K562 (cell line): ENCODE results near the gene TNNT1. TPM values are rescaled to one million over a fixed set of nuclear protein-coding genes. Genes with fewer than 3 reads are reported as not detected.

Experiments used
- ATAC-seq: fragments of 200-7000 bp; cut with Tn5 transposase; 3 replicates; pipeline ENCODE4 v1.9.1; 2020; ENCODE audit warnings: moderate library complexity
- BruUV-seq: library from RNA; stranded (reverse); fragments of 400-500 nt; replicated peaks from 2 replicates; lab custom pipeline; 2021; lab: Mats Ljungman, UMichigan
- CTCF ChIA-PET: fragments of 300-600 bp; formaldehyde crosslinking; extraction: SDS; loops from one replicate; lab custom pipeline; 2021; ENCODE audit warnings: low intra/inter-chr PET ratio; lab: Yijun Ruan, JAX
- POLR2A ChIA-PET: fragments of 300-600, 350-650 bp; sonication (Branson Sonifier 250); formaldehyde crosslinking; extraction: SDS; loops from one replicate; lab custom pipeline; 2021; ENCODE audit warnings: antibody characterized with exemption, inconsistent platforms; lab: Yijun Ruan, JAX
- DNase-seq, 4 experiments: peaks; one replicate each; pipeline versions ENCODE4 v3.0.0 to v3.0.0-alpha.2; 2011 to 2018; ENCODE audit warnings: low spot score in 3 of 4, mixed read lengths in 3 of 4; ENCODE audit errors: extremely low read depth in 1 of 4
- FAIRE-seq: peaks from 2 replicates; lab custom pipeline; 2011; peaks lifted over from hg19 to GRCh38; lab: Jason Lieb, UNC
- H2AFZ ChIP-seq: 2 replicates; pipeline ENCODE4 v1.6.0; 2011; ENCODE audit warnings: low read depth, low read length, control low read depth, inconsistent platforms
- H3K27ac ChIP-seq: fragments of 200-600 bp; 3 replicates; pipeline ENCODE4 v1.8.0; 2011; ENCODE audit warnings: low read depth, mild to moderate bottlenecking, control low read depth, inconsistent platforms, low read length, moderate library complexity, mixed read lengths; ENCODE audit errors: extremely low read depth
- H3K27me3 ChIP-seq, 2 experiments: fragments of 300-600 bp in 1 of 2; 2 replicates in 1 of 2; 3 replicates in 1 of 2; pipeline versions ENCODE4 v1.6.0 to v1.8.0; 2011; ENCODE audit warnings: inconsistent platforms in 2 of 2, low read length in 2 of 2, mild to moderate bottlenecking in 1 of 2, mixed read lengths in 1 of 2, moderate library complexity in 1 of 2; ENCODE audit not compliant: control insufficient read depth in 2 of 2, insufficient read depth in 2 of 2
- H3K36me3 ChIP-seq: fragments of 300-600 bp; 3 replicates; pipeline ENCODE4 v1.8.0; 2011; ENCODE audit warnings: mild to moderate bottlenecking, low read length, inconsistent platforms; ENCODE audit not compliant: control insufficient read depth, insufficient read depth
- H3K4me1 ChIP-seq, 2 experiments: fragments of 200-600 bp in 1 of 2; replicated peaks in 1 of 2; 2 replicates in 1 of 2; 3 replicates in 1 of 2; pipeline versions ENCODE4 v1.5.1 to v1.8.0; 2011; ENCODE audit warnings: inconsistent platforms in 2 of 2, low read length in 2 of 2, mild to moderate bottlenecking in 1 of 2, mixed read lengths in 1 of 2, moderate library complexity in 1 of 2; ENCODE audit not compliant: control insufficient read depth in 2 of 2, insufficient read depth in 2 of 2
- H3K4me2 ChIP-seq: 2 replicates; pipeline ENCODE4 v1.6.1; 2011; ENCODE audit warnings: low read length, control low read depth, inconsistent platforms, mixed read lengths; ENCODE audit not compliant: insufficient read depth
- H3K4me3 ChIP-seq: fragments of 200-600 bp; sonication (generic), shearing (Covaris generic); 2 replicates; pipeline ENCODE4 v1.5.1; 2016; ENCODE audit warnings: control low read depth, inconsistent platforms
- H3K79me2 ChIP-seq: fragments of 200-600 bp; 3 replicates; pipeline ENCODE4 v1.8.0; 2011; ENCODE audit warnings: low read length, inconsistent platforms; ENCODE audit not compliant: control insufficient read depth, insufficient read depth
- H3K9ac ChIP-seq, 2 experiments: 2 replicates each; pipeline versions ENCODE4 v1.6.0 to v1.6.1; 2011; ENCODE audit warnings: low read depth in 2 of 2, low read length in 2 of 2, control low read depth in 1 of 2, inconsistent platforms in 1 of 2, mild to moderate bottlenecking in 1 of 2, mixed read lengths in 1 of 2; ENCODE audit not compliant: insufficient read depth in 1 of 2
- H3K9me1 ChIP-seq: one replicate; pipeline ENCODE4 v1.6.0; 2011; ENCODE audit warnings: inconsistent platforms, mild to moderate bottlenecking, low read length, moderate library complexity; ENCODE audit not compliant: control insufficient read depth, insufficient read depth
- H3K9me3 ChIP-seq: replicated peaks from 2 replicates; pipeline ENCODE4 v1.5.1; 2011; ENCODE audit warnings: low read depth, low read length, inconsistent platforms; ENCODE audit not compliant: control insufficient read depth, insufficient read depth
- H4K20me1 ChIP-seq: replicated peaks from 2 replicates; pipeline ENCODE4 v1.6.1; 2011; ENCODE audit warnings: low read length, inconsistent platforms, mixed read lengths; ENCODE audit not compliant: control insufficient read depth, insufficient read depth
- ARID3A ChIP-seq: IDR thresholded peaks from 2 replicates; pipeline ENCODE4 v1.6.1; 2012; ENCODE audit warnings: low read depth, low read length, improper control_type of control experiment, borderline replicate concordance
- BCLAF1 ChIP-seq, 2 experiments: fragments of 450-650 bp in 1 of 2; IDR thresholded peaks; 2 replicates each; pipeline ENCODE4 v1.6.1; 2011 to 2017; ENCODE audit warnings: low read depth in 2 of 2, antibody characterized with exemption in 1 of 2, borderline replicate concordance in 1 of 2, low read length in 1 of 2, mild to moderate bottlenecking in 1 of 2, mixed read lengths in 1 of 2; ENCODE audit not compliant: control insufficient read depth in 1 of 2
- BHLHE40 ChIP-seq: IDR thresholded peaks from 2 replicates; pipeline ENCODE4 v1.6.1; 2011; ENCODE audit warnings: low read length, improper control_type of control experiment
- CSDE1 ChIP-seq, 2 experiments: fragments of 450-650 bp; IDR thresholded peaks; 2 replicates each; pipeline ENCODE4 v1.6.1; 2016; ENCODE audit warnings: mild to moderate bottlenecking in 1 of 2
- GATA2 ChIP-seq: sonication (generic); formaldehyde crosslinking; IDR thresholded peaks from 2 replicates; pipeline ENCODE4 v1.4.0; 2020; ENCODE audit warnings: mild to moderate bottlenecking, missing genetic modification reagents
- MCM3 ChIP-seq: fragments of 450-650 bp; IDR thresholded peaks from 2 replicates; pipeline ENCODE4 v1.6.1; 2016
- PHB2 ChIP-seq: fragments of 450-650 bp; IDR thresholded peaks from 2 replicates; pipeline ENCODE4 v1.6.1; 2017; ENCODE audit warnings: low read depth
- PKNOX1 ChIP-seq: fragments of 450-650 bp; IDR thresholded peaks from 2 replicates; pipeline ENCODE4 v1.6.1; 2016
- RB1 ChIP-seq: fragments of 450-650 bp; IDR thresholded peaks from 2 replicates; pipeline ENCODE4 v1.6.1; 2017; ENCODE audit warnings: low read depth, mild to moderate bottlenecking
- SFPQ ChIP-seq: fragments of 200-400 bp; formaldehyde crosslinking; IDR thresholded peaks from 2 replicates; pipeline ENCODE4 v1.6.1; 2017; ENCODE audit warnings: mild to moderate bottlenecking, low read depth, low read length, moderate library complexity
- SOX6 ChIP-seq: fragments of 450-650 bp; IDR thresholded peaks from 2 replicates; pipeline ENCODE4 v1.6.1; 2014; ENCODE audit warnings: mild to moderate bottlenecking
- WGBS: fragments of 100-300 bp; shearing (Covaris generic); methylation state at CpG from one replicate; pipeline ENCODE4 v1.1.6; 2016; ENCODE audit warnings: low coverage, mixed read lengths; ENCODE audit not compliant: insufficient coverage; ENCODE audit errors: missing lambda C conversion rate; 5-methylcytosine and 5-hydroxymethylcytosine counted together
- in situ Hi-C: fragments of 300-500 bp; cut with MboI; formaldehyde crosslinking; loops from 4 replicates; pipeline ENCODE4 v1.15.0; 2018; ENCODE audit warnings: inconsistent platforms, mixed read lengths
- intact Hi-C: fragments of 100-400 bp; cut with micrococcal nuclease; formaldehyde crosslinking; loops from 2 replicates; pipeline ENCODE4 v1.14.2; 2022
- polyA plus RNA-seq, 8 experiments: library from polyadenylated mRNA; depleted of rRNA in 4 of 8; stranded (reverse) in 5 of 8; unstranded in 3 of 8; fragments of >200 nt; fragmentation: Nextera tagmentation in 2 of 8; fragmentation: Illumina TruSeq in 1 of 8; extraction: Ambion mirVana in 2 of 8; extraction: Trizol in 1 of 8; gene quantifications; 2 replicates each; pipeline versions ENCODE4 v1.2.1 to v1.2.3, GENCODE V29; 2011 to 2014; ENCODE audit warnings: inconsistent platforms in 1 of 8, missing spikeins in 1 of 8
- total RNA-seq, 7 experiments: library from RNA; depleted of rRNA in 6 of 7; stranded (reverse); fragments of >200 nt in 6 of 7; fragmentation: Illumina TruSeq in 2 of 7; extraction: Trizol in 2 of 7; gene quantifications; 2 replicates each; pipeline versions ENCODE4 v1.2.1 to v1.2.3, GENCODE V29; 2011 to 2021; ENCODE audit warnings: low replicate concordance in 1 of 7

Gene TNNT1
- total and polyA plus RNA-seq, 9 of the 15 experiments (the other 6 are each of a cell fraction or from before 2014, with no cell fraction given): 31.8 to 390 (median 227) TPM

- no peak for TF ChIP-seq ARID3A
These were observed 25.6 kb upstream of the TNNT1 start (continued) for GRCh38 chr19:55174425-55175116.

- Histone ChIP-seq H3K27me3 (no peaks in the 10 kb centered on the region), H3K27ac (peak overlapping the region; percentile 75), H3K79me2 (no peaks in the 10 kb centered on the region; the same call in 2 of the 3 replicates), H4K20me1 (no peaks in the 10 kb centered on the region), H3K9me1 (no peaks in the 10 kb centered on the region), H3K4me1 (peaks cover 27 to 41% of the 10 kb centered on the region in 2 experiments; a peak in 4 of 5 replicates), H3K4me3 (peak overlapping the region; percentile 60), H3K9ac (peak overlapping the region; percentile 72 to 94), H2AFZ (peak overlapping the region; percentile 95), H3K36me3 (no peaks in the 10 kb centered on the region), H3K4me2 (peak overlapping the region; percentile 88), H3K9me3 (no peaks in the 10 kb centered on the region)
- intact Hi-C loops (no loop called here), in situ Hi-C loops (loop anchor here (25.0 kb wide), 1 partner anchor 963 kb away; the partner anchor contains the start of gene ZNF444)
- POLR2A ChIA-PET: interaction anchor here (0.5 to 2.7 kb wide), 8 partner anchors 13 to 279 kb away, joined by 3 to 19 read pairs (median 4); partner anchors contain the start of gene UBE2S
- CTCF ChIA-PET: no interaction called here
- DNase-seq (peak; percentile 90 to 94 (median 92)), ATAC-seq (peak; percentile 84), FAIRE-seq (peak; percentile 97)
- BruUV-seq: no TSS peak
- 2% methylated on average over 23 of the region's 37 CpGs for WGBS
- TF ChIP-seq BHLHE40: no peak
- no peak for TF ChIP-seq PHB2
- TF ChIP-seq GATA2 (CRISPR knock-in tag): no peak
- no peak for TF ChIP-seq PKNOX1
- peak; percentile 6; the same call in 1 of the 2 replicates for TF ChIP-seq RB1
- no peak for TF ChIP-seq SOX6
- TF ChIP-seq MCM3: no peak
- TF ChIP-seq SFPQ: no peak
- no peak for TF ChIP-seq CSDE1 (IDR thresholded peaks at IDR 0.05)
- TF ChIP-seq BCLAF1 (IDR thresholded peaks at IDR 0.05; ENCODE audit: borderline replicate concordance in 1 of 2, control insufficient read depth in 1 of 2, low read depth in 2 of 2, low read length in 1 of 2): no peak
These were observed 24.9 kb upstream of the TNNT1 start for GRCh38 chr19:55173714-55174409.
